Stimulated activated CD8-positive, alpha-beta memory T cell treated with anti-CD3 and anti-CD28 coated beads, Interleukin-4, amount 100 ng/mL, for 4 hours (primary cell): ENCODE measurements around the gene ACAT2.
A peak's percentile ranks its signal among the peaks of the same experiment; 100 is the strongest.
"Not testable (repeated sequence)": the region's sequence is repeated elsewhere in the genome, so short reads cannot be mapped to it uniquely, and the experiment has no call there.

Experiments used
- DNase-seq, 2 donors: peaks; one replicate each; pipeline ENCODE4 v3.0.0-alpha.2; 2020; ENCODE audit warnings: low read depth in 2 of 2, low spot score in 1 of 2

The ACAT2 gene

DNA sequence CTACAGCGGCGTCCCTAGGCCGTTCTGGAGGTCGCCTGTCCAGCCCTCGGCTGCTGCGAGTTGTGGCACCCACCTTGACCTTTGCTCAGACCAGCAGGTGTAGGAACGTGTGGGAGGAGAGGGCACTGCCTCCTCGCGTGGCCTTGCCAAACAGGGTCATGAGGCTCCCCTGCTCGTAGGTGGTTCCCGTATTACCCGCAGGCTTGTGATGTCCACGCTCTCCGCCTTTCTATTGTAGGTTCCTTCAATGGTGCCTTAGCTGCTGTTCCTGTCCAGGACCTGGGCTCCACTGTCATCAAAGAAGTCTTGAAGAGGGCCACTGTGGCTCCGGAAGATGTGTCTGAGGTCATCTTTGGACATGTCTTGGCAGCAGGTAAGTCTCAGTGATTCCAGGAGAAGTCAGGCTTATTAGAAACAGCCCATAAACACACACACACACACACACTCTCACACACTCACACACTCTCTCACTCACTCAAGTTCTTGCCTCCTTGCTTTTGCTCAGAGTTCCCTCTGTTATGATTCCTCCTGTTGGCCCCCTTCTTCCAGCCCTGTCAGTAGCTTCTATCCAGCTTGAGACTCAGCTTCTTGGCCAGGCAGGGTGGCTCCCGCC, 942 bp downstream of the ACAT2 start:
- DNase-seq, result no peak

- DNase-seq, result no peak
These were observed 5.1 kb downstream of the ACAT2 start for GRCh38 chr6:159766906-159767305.

DNA sequence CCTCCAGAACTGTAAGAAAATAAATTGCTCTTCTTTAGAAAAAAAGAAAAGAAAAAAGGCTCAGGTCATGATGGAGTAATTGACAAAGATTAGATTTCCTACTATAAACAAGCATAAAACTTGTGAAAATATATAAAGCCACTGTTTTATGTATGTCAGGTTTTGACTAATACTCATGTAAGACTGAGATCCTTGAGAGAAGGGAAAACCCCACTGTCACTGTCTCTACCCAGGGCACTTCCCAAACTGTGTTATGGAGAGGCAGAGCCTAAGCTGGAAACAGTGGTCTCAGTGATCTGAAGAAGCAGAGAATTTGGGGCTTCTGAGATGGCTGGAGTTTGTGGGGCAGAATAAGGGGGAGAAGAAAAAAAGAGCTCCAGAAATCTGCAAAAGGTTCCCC, 7.6 kb downstream of the ACAT2 start:
- DNase-seq, result no peak

DNA sequence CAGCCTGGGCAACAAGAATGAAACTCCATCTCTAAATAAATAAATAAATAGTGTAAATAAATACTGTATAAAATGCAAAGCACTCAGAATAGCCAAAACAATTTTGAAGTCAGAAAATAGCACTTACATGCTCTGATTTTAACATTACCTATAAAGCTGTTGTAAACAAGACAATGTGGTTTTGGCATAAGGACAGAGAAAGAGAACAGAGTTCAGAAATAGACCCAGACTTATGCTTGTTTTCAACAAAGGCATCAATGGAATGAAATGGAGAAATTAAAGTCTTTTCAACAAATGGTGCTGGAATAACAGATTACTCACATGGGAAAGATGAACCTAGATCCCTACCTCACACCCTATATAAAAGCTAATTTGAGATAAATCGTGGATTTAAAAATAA, 10.4 kb downstream of the ACAT2 start:
- DNase-seq, result no peak

GRCh38 chr6:159777240-159777904, 15.5 kb downstream of the ACAT2 start:
- DNase-seq, result no peak

GRCh38 chr6:159778131-159778530, 16.3 kb downstream of the ACAT2 start:
- no peak for DNase-seq

GRCh38 chr6:159778542-159779103, 16.8 kb downstream of the ACAT2 start:
- DNase-seq, result no peak

GRCh38 chr6:159788276-159788675, 26.4 kb downstream of the ACAT2 start:
- no peak for DNase-seq

GRCh38 chr6:159788753-159789376, 27.0 kb downstream of the ACAT2 start:
- no peak for DNase-seq

DNA sequence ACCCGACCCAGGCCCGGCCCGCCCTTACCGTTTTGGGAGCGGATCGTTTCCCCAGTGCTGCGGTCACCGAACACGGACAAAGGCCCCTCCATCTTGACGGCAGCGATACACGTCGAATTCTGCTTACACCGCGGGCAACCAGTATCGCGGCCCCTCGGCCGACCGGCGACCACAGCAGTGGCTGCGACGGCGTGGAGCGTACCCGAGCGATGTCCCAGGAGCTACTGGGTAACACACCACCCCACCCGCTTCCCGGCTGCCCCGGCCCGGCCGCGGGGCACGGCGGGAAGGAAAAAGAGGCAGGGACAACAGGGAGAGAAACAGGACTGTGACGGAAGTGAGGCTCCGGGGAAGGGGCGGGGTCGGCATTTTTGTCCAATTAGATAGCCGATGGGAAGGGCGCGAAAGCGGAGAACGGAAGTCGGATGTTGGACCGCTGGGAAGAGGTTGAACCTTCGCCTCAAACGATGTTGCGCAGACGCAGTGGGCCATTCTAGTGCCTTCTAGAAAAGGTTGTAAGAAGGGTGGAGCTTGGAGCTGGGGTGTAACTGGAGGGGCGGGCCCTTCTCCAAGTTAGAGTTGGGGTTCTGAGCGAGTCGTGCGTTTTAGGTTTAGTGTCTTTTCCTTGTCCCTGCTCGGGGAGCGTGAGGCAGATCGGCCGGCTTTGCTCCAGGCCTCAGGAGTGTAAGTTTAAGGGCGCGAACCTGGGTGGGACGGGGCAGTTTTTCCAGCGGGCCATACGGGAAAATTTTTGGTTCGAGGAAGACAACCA, 27.7 kb downstream of the ACAT2 start, which contains the start of gene TCP1:
Gene TCP1 (minus strand): TSS at position 226 of the 772 bp plus-strand sequence. CDS start 134 bp downstream, at position 92.
- DNase-seq, result peak; percentile 99 to 100

GRCh38 chr6:159790149-159790955, 28.5 kb downstream of the ACAT2 start, which contains the start of gene MRPL18:
MRPL18 (plus strand) TSS chr6:159790467; CDS start chr6:159790588, 121 bp downstream.
- DNase-seq, result peak; percentile 69 to 83

DNA sequence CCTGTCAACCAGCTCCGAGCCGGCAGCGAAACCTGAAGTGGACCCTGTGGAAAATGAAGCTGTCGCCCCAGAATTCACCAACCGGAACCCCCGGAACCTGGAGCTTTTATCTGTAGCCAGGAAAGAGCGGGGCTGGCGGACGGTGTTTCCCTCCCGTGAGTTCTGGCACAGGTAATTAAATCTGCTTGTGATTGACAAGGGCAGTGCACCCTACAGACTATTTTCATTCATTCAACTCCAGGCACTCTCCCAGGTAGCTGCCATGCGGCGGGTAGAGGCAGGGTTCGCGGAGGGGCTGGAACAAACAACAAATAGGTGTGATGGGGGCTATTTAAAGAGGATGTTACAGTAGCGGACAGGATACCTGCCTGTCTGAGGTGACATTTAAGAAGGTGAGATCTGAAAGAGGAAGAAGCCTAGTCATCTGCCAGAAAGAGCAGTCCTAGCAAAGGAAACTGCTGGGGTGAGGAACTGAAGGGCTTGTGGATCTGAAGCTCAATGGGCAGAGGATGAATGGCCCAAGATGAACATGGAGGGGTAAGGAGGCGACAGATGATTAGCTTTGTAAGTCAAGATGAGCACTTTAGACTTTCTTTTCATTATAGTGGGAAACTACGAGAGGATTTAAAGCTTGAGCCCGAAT, 29.2 kb downstream of the ACAT2 start:
- peak in 1 of 2 donors; percentile 2 for DNase-seq

- DNase-seq, result not testable (repeated sequence)
These were observed 33.1 kb downstream of the ACAT2 start for GRCh38 chr6:159794976-159795375.

- DNase-seq, result no peak
These were observed 35.7 kb downstream of the ACAT2 start for GRCh38 chr6:159797554-159797953.

DNA sequence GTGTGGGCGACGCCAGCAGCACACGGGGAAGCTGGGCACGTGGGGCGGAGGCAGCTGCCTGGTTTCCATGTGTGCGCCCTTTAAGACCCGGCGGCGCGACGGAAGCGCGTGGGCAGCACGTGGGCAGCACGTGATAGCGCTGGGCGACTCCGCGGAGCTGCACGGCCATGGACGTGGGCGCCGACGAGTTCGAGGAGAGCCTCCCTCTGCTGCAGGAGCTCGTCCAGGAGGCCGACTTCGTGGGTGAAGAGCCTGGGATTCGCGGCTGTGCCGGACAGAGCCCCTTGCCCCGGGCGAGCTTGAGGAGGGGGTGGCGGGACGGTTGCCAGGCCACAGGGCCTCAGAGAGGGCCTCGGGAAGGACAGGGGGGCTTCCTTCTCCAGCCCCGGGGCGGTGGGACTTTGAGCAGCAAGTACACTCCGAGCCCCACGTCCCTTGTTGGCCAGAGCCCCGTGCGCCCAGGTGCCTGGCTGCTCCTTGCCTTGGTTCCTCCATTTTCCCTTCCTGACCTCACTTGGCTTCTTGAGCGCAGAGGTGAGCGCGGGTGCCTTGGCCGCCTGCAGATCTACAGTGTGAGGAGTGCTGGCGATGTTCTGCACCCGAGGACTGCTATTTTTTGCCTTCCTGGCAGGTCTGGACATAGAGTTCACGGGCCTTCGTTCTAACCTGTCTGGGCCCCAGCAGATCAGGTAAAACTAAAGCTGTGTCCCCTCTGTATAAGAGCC, 38.5 kb downstream of the ACAT2 start, which contains the start of gene PNLDC1:
Gene PNLDC1 (plus strand): TSS at position 136 of the 725 bp plus-strand sequence. CDS start 32 bp downstream, at position 168.
- no peak for DNase-seq

- no peak for DNase-seq
These were observed 40.1 kb downstream of the ACAT2 start for GRCh38 chr6:159801935-159802334.

- no peak for DNase-seq
These were observed 42.7 kb downstream of the ACAT2 start for GRCh38 chr6:159804504-159804903.

- no peak for DNase-seq
These were observed 43.7 kb downstream of the ACAT2 start for GRCh38 chr6:159805440-159806020.

GRCh38 chr6:159806021-159806458, 44.2 kb downstream of the ACAT2 start:
- no peak for DNase-seq
